ENCODE results near the gene FNDC3B.

The FNDC3B gene

GRCh38 chr3:172120912-172121311 lies 81.5 kb downstream of the FNDC3B start:
- DNase-seq, result no peak

DNA sequence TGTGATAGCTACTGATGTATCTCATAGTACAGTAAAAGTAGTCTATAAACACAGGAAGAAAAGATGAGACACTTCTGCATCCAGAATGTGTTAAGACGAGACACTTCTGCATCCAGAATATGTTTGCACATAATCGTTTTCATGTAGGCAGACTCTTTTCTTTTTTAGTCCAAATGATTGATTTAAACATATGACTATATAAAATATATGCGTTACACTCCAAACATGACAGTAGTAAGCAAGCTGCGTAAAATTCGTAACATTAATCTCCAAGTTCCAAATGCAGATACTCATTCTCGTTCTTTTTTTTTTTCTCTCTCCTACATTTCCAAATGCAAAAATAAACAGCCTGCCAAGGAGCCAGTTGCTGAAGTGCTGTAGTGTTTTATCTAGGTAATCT lies 82.6 kb downstream of the FNDC3B start:
- no peak for DNase-seq

DNA sequence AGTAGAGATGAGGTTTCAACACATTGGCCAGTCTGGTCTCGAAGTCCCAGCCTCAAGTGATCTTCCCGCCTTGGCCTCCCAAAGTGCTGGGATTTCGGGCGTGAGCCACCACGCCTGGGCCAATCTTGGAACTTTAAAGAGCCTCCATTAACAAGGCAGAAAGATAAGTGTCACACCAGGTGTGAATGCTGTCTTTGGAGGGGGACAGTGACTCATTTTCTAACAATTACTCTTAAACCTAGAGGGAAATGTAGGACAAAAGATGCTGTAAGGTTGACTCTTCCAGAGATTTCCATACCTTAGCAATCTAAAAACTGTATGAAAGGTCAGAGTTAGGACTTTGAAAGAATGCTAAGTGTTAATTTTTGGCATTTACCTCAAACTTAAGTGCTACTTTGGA lies 84.9 kb downstream of the FNDC3B start:
- no peak for DNase-seq

DNA sequence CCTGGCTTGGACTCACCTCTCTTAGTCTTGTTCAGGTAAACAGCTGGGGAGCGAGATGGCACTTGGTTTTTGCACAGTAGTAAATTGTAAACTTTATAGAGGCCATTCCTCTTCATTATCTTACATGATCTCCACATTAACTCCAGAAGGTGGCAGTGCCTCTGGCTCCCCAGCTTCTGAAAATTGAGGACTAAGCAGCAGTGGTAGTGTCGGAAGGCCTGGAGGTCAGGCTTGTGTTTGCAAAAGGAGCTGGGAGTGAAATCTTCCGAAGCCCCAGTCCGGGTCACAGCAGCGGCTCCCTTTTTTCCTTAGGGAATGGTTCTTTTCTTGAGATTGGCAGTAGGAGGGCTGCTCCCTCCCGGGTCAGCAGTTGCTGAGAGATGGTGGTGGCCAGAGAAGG lies 85.7 kb downstream of the FNDC3B start:
- no peak for DNase-seq

- no peak for DNase-seq
These were observed 86.6 kb downstream of the FNDC3B start for GRCh38 chr3:172125963-172126457.

- DNase-seq, result no peak
These were observed 87.4 kb downstream of the FNDC3B start for GRCh38 chr3:172126741-172127140.

- no peak for DNase-seq
These were observed 87.8 kb downstream of the FNDC3B start for GRCh38 chr3:172127141-172127540.

DNA sequence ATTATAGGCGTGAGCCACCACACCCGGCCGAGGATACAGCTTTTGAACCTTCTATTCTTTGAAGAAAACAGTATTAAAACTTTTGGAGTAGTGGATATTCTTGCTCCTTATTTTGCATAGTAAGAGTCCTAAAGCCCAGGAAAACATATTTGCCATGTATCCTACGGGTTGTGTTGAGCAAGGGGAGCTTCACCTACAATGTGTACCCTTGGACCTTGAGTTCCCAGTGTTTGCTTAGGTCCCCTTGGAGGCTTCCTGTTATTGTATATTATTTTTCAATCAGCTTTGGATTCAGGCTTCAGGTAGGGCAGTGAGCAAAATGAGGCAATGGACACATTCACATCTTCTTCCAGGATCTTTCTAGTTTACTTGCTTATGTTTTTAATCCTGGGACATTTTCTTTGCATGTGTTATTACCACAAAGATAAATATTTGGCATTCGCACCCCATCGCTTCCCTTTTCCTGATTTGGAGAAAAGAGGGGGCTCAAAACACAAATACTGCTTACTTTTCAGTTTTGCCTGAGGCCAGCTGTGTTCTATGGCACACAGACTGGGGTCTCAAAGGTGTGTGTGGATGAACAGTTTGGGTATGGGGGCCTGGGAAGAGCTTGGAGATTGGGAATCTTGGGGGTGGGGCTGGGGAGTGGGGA lies 88.7 kb downstream of the FNDC3B start:
- DNase-seq, result no peak

DNA sequence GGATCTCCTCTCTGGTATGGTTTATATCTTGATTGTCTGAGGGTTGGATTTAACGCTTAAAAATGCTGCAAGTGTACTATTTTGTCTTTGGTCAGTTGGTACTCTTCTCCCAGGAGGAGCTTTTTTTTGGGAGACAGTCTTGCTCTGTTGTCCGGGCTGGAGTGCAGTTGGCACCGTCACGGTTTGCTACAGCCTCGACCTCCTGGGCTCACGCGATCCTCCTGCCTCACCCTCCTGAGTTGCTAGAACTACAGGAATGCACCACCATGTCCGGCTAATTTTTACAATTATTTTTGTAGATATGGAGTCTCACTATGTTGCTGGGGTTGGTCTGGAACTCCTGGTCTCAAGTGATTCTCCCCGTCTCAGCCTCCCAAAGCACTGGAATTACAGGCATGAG lies 89.5 kb downstream of the FNDC3B start:
- no peak for DNase-seq

DNA sequence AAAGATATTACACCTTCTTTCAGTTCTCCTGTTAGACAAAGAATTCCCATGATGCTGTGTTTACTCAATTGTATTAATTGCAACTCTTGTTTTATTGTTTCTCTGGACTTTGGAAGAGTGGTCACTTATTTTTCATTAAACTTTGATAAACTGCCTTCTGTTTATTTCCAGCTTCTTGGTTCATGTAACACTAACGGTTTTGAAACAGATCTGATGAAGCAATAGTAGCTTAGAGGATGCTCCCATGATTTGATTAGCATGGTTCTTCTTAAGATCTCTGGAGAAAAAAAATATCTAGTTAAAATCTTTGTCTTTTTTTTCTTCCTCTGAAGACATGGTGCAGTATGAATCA lies 90.1 kb downstream of the FNDC3B start:
- DNase-seq, result no peak

DNA sequence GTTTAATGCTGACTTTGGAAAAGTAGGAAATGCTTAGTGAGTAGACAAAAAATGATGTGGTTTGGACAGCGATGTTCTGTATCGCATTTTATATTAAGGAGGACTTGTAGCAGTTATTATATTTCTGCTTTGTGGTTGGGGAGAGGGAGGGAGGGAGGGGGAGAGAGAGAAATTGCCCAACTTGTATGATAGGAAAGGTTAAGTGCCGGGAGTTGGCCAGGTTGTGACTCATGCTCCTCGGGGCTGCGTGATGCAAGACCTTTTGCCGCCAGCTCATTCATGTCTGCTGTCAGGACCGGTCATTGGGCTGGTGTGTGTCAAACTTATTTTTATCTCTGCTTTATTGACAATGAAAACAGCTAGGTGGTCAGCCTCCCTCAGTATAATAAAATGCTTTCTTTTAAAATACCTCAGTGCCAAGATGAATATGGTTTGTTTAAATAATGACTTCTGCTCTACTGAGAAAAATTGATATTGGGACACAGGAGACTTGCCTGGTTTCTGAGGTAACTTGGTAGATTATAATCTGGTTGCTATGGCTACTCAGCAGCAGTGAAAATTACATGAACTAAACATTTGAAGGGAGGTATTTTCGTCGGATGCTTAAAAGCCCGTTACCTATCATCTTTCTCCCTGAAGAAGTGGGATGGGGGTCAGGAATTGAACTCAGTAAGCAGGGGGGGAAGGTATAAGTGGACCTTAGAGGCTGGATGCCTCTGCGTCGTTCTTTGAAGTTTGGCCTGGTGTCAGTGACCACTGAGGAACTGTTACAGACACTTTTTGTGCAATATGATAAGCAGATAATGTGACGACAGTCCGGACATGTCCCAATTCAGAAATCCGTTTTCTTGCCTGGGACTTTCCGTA lies 90.7 kb downstream of the FNDC3B start:
- DNase-seq, result peak; percentile 92

GRCh38 chr3:172130717-172131050 lies 91.3 kb downstream of the FNDC3B start:
- DNase-seq, result no peak

DNA sequence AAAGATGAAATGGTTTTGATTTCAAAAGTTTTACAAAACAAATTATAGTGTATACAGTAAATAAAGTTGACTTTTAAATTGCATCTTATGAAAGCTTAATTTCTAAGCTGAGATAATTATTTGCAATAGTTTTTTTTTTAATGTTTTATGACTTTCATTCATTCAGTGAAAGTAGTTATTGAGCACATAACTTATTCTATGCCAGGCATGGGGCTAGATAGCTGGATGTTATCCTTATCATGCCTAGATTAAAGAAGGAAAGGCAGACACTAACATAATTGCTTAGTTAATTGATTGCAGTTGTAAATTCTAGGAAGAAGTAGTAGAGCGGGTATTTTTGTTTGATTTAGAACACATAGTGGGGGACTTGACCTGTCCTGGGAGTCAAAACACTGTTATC lies 92.4 kb downstream of the FNDC3B start:
- DNase-seq, result no peak

GRCh38 chr3:172132159-172132586 lies 92.8 kb downstream of the FNDC3B start:
- no peak for DNase-seq

- DNase-seq, result no peak
These were observed 93.4 kb downstream of the FNDC3B start for GRCh38 chr3:172132721-172133311.

- DNase-seq, result no peak
These were observed 94.5 kb downstream of the FNDC3B start for GRCh38 chr3:172133838-172134237.

DNA sequence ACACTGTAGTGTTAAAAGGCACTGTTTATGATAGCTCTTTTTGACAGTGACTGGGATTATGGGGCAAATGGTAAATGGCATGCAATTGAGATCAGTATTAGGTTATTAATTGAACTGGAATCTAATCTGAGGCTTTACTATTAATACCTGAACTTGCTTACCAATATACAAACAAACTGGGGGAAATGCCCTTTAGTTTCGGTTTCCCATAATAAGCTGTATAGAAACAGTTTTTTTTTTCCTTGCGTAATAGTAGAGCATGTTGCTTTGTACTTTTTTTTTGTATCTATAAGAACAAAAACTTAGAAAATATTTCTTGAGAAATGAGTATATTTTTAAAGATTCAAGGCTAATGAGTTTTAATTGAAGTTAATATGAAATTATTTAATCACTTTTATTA lies 95.0 kb downstream of the FNDC3B start:
- peak; percentile 16 for DNase-seq

- DNase-seq, result no peak
These were observed 95.8 kb downstream of the FNDC3B start for GRCh38 chr3:172135185-172135584.

GRCh38 chr3:172135820-172136219 lies 96.4 kb downstream of the FNDC3B start:
- DNase-seq, result peak; percentile 22

DNA sequence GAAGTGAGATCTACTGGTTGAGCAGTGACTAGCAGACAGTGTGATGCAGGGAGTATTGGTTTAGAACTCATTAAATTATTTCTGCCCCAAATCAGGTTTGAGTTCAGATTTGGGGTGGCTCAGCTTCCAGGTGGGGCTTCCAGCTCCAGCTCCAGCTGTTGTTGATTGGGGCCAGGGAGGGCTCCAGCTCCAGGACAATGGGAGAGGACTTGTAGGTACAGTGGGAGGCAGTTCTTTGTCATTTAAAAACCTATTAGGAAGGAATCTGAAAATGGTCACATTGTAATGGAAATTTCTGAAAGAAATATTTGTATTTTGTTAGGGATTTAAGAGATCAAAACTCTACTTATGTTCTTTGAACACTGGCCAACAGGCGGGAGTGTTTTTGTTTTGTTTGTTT lies 97.0 kb downstream of the FNDC3B start:
- no peak for DNase-seq

DNA sequence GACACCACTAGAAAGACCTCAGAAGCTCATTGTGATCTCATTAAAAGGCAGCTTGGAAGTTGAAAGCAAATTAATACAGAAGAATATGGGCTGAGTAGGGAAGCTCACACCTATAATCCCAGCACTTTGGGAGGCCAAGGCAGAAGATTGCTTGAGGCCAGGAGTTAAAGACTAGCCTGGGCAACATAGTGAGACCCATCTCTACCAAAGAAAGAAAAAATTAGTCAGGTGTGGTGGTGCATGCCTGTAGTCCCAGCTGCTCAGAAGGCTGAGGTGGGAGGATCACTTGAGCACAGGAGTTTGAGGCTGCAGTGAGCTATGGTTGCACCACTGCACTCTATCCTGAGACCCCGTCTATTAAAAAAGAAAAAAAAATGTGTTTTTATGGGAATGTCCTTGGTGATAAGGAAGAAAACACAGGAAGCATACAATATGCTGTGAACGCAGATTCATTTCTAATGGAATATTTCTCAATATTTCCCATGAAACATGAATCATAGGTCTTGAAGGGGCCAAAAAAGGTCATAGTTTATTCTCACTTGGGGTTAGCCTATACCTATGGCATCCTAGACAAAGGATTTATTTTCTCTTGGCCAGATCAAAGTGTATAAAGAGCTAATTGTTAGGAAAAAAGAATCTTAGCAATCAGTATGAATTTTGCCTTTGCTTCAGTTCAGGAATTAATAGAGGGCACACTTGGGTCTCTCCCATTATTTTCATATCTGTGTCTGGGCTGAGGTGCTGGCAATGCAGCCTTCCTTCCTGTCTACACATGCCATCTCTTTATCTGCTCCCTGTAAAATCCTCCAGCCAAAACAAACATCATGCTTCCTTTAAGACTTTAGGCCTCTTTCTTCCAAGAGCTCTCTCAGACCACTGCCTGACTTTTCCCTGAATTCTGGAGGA lies 98.2 kb downstream of the FNDC3B start:
- no peak for DNase-seq

GRCh38 chr3:172138193-172138537 lies 98.8 kb downstream of the FNDC3B start:
- no peak for DNase-seq
